GM18508 (cell line): Measurements from ENCODE around the gene RFC4.
"Not testable (repeated sequence)": the region's sequence is repeated elsewhere in the genome, so short reads cannot be mapped to it uniquely, and the experiment has no call there.

Experiments used
- ATAC-seq: cut with Tn5 transposase; IDR thresholded peaks from one replicate; pipeline ENCODE4 v1.9.1; 2021; ENCODE audit warnings: moderate number of reproducible peaks; ENCODE audit not compliant: insufficient read depth, unreplicated experiment

RFC4 gene

DNA sequence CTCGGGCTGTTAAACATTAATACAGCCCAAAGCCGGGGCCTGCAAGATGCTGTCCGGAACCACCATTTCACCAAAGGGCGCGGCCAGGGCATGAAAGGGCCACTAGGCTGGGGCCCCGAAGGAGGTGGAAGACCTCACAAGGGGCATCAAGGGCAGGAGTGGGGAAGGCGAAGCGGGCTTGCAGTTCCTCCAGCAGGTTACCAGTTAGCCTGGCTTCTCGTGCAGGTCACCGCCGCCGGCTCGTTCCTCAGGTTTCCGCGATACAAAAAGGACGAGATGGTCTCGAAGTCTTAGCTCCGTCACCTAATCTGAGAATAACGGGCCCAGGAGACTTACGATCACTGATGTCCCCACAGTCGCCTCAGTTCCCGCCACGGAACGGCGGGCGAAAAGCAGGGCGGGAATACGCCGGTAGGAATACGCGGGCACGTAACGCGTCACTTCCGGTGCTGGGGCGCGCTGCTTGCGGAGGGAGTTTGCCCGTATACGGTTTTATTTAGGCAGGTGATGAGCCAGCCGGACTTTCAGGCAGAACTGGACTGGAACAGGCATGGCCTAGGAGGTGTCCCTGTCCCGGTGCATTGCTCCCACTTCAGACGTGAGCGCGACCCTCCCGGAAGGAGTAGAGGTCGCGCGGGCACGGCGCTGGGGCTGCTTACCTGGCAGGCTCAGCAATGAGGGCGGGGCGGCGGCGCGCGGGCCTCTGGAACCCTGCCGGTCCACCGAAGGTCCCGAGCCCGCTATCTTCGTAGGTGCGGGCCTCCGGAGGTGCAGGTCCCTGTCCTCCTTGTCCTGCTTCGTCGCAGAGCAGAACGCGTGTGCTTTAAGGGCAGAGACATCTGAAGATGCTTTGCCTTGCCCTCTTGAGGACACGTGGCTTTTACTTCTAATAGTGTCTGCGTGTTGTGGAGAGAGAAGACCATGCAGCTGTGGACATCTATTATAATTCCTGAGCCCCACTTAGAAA lies at the start of gene RFC4:
TSS of gene RFC4 (minus strand) at position 394 of the 967 bp plus-strand sequence. CDS start 1,769 bp downstream, outside the sequence.
- ATAC-seq, result no peak

DNA sequence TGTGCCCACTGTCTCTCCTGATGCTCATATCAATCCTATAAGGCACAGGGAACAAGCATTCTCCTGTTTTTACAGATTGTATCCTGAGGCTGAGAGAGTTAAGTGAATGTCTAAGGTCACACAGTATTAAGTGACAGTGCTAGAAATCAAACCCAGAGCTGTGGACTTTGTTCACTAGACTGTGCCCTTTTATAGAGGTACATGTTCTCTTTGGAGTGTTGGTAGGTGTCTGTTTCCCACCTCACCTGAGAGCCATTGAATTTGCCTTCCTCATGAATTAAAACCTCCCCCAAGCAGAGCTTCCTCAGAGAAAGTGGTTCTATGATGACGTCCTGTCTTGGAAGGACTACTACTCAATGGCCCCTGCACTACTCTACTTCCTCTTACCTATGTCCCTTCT lies 48.7 kb upstream of the RFC4 start:
- no peak for ATAC-seq

DNA sequence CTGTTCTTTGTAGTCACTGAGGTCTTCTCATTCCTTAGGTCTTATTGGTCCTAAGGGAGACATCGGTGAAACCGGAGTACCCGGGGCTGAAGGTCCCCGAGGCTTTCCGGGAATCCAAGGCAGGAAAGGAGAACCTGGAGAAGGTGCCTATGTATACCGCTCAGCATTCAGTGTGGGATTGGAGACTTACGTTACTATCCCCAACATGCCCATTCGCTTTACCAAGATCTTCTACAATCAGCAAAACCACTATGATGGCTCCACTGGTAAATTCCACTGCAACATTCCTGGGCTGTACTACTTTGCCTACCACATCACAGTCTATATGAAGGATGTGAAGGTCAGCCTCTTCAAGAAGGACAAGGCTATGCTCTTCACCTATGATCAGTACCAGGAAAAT lies 47.9 kb upstream of the RFC4 start:
- no peak for ATAC-seq

GRCh38 chr3:186852994-186853393 lies 46.7 kb upstream of the RFC4 start:
- no peak for ATAC-seq

DNA sequence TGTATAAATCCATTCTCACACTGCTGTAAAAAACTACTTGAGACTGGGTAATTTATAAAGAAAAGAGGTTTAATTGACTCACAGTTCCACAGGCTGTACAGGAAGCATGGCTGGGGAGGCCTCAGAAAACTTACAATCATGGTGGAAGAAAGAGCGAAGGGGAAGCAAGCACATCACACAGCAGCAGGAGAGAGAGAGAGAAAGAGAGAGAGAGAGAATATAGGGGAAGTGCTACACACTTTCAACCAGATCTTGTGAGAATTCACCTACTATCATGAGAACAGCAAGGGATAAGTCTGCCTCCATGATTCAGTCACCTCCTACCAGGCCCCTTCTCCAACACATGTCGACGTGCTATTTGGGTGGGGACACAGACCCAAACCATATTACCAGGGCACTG lies 45.6 kb upstream of the RFC4 start:
- not testable (repeated sequence) for ATAC-seq

DNA sequence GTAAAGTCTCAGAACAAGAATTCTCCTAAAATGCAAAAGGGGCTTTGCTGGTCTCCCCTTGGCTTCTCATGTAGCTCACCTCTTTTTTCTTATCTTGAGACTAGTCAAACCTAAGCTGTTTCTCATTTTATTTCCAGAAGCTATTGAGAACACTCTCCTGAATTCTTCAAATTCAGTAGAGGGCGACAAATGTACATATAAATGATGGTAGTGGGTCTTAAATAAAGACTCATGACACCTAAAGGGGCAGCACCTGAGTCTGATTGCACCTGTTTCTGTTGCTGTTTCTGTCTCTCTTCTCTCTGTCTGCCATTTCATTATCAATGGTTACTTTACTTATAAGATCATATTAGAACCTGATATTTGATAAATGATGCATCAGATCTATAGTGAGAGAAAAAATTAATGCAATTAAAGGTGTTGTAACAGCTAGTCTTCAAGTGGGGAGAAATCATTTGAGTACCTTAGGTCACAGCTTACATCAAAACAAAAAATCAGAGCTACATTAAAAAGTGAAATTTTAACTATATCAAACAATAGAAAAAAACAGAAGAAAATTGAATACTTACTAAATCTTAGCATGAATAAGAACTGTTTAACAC lies 43.2 kb upstream of the RFC4 start:
- no peak for ATAC-seq

- ATAC-seq, result no peak
Measured at GRCh38 chr3:186847437-186847836, 41.2 kb upstream of the RFC4 start.

DNA sequence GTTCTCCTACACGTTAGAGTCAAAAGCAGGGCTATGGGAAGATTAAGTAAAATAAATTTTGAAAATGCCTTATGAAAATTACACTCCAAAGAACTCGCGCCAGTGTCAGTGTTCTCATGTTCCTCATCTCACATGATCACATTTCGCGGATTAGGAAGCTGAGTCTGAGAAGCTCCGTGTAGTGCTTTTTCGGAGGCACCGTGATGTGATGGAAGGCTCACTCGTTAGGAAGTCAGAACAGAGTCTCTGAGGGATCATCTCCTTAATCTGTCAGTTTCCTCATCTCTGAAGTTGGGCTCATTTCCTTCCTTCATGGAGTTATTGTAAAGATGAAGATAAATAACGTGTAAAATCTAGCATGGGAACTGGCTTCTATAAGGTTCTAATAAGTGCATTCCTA lies 39.5 kb upstream of the RFC4 start:
- ATAC-seq, result no peak

DNA sequence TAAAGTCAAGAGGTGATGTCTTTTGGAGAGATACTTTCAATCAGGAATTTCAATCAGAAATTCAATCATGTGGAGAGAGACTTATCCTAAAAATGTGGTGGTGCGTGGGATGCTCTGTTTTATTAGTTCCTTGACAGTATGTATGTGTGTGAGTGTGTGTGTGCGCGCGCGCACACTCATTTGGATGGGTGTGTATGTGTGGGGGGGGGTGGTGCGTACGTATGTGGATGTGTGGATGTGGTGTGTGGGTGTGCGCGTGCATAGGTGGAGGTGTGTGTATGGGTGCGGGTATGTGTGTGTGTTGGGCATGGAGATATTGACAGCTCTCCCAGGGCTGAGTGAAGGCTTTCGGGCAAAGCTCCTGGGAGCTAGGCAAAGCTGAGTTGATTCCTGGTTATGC lies 38.6 kb upstream of the RFC4 start:
- no peak for ATAC-seq

DNA sequence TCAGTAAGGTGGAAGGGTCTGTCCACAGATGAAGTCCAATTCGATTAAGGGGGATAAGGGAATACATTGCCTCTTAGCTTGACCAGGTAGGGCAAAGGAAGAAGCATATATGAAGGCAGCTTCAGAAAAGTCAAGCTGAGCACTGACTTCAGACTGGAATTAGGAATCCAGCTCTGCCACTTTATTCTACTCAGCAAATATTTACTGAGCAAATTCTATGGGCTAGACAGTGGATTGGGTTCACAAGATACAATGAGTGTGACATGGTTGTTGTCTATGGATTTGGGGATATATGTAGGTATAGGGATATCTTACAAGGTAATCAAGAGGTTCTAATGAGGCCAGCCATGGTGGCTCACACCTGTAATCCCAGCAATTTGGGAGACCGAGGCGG lies 36.8 kb upstream of the RFC4 start:
- ATAC-seq, result no peak

DNA sequence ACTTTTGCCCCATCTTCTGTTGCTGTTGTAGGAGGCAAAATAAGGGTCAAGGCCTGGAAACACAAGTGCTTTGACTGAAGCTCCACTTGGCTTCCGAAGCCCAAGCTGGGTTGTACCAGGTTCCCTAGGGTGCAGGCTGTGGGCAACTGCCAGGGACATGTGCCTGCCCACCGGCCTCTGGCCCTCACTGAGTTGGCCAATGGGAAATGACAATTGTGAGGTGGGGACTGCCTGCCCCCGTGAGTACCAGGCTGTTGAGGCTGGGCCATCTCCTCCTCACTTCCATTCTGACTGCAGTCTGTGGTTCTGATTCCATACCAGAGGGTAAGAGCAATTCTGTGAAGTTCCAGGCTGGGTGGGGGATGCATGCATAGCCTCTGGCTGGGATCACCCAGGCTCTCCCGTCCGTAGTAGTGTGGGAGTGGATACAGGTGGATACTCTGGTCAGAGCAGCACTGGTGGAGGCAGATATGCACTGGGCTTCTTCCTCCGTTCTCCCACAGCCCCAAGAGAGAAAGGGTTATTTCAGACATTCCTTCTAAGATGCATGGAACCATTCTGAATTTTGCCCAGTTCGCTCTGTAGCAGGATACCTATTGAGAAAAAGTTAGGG lies 36.2 kb upstream of the RFC4 start, which contains the start of gene ADIPOQ:
TSS of gene ADIPOQ (plus strand) at position 285 of the 613 bp plus-strand sequence. CDS start 10,349 bp downstream, outside the sequence.
- no peak for ATAC-seq

DNA sequence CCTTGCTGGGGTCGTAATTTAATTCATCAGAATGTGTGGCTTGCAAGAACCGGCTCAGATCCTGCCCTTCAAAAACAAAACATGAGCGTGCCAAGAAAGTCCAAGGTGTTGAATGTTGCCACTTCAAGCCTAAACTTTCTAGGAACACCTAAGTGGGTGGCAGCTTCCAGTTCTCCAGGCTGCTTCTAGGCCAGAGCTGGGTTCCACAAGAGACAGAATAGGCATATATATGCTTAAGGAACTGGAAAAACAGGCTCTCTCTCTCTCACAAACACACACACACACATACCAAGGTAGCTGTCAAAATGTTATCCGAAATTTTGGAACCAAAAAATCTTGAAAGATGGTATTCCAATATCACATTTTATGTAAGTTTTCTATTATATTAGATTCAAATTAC lies 35.3 kb upstream of the RFC4 start:
- ATAC-seq, result no peak

DNA sequence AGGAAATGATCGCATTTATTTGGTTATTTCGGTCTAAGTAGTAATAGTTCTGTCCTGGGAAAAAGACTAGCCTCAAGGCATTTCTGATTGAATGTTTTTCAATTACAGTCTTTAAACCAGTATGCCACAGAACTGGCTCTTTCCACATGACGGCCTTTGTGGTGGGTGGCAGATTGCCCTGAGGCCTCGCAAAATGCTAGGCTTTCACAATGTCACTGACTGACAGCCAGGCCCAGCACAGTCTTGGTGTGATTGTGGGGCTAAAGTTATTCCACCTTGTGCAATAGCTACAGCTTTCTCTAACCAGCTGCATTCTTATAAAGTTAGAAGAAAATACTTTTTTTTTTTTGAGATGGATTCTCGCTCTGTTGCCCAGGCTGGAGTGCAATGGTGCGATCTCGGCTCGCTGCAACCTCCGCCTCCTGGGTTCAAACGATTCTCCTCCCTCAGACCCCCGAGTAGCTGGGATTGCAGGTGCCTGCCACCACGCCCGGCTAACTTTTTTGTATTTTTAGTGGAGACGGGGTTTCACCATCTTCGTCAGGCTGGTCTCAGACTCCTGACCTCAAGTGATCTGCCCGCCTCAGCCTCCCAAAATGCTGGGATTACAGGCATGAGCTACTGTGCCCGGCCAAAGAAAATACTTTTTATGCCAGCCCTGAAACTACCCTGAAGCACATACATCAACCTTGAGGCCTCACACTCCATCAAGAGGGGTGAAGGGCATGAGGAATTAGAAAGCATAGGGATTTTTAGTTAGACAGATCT lies 33.8 kb upstream of the RFC4 start:
- no peak for ATAC-seq

- no peak for ATAC-seq
Measured at GRCh38 chr3:186832276-186832675, 26.0 kb upstream of the RFC4 start.

DNA sequence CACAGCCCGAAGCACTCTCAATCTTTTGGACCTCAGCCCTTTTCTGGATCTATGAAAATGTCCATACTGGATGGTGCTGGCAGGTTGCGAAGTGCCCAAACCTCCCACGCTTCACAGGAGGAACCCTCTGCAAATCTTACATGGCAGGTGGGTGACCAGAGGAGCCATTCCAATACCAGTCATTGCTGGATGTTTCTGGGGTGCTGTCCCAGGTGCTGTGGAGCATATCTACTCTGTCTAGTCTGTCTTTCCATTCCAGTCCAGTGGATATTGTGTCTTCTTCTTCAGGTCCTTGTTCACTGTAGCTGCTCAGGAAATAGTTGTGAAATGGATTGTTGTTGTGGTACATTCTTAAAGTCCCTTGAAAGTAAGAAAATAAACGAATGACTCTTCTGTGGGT lies 25.5 kb upstream of the RFC4 start:
- ATAC-seq, result no peak

- no peak for ATAC-seq
Measured at GRCh38 chr3:186828340-186828739, 22.1 kb upstream of the RFC4 start.

- no peak for ATAC-seq
Measured at GRCh38 chr3:186826976-186827857, 20.9 kb upstream of the RFC4 start.

DNA sequence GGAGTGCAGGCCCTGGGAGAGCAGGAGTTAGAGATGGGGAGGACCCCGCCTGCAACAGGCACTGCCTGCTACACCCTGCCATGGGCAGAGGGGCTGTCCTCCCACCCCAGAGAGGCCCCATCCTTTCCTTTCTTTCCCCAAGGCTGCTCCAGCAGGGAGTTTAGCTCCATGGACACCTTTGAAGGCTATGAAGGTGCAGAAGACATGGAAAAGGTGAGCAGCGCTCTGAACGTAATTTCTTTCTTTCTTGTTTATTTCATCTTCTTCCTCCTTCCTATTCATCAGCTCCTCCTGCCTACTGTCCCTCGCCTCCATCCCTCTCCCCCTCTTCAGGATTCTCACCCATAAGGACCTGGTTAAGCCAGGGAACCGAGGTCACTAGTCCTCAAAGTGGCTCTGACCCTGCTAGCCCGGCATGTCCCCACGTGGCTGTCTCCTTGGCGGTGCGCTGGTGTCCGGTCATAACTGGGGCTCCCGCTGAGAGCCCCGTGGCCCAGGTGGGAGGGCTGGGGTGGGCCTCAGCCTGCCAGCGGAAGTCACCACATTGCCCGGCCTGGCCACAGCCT lies 20.2 kb upstream of the RFC4 start:
- no peak for ATAC-seq

DNA sequence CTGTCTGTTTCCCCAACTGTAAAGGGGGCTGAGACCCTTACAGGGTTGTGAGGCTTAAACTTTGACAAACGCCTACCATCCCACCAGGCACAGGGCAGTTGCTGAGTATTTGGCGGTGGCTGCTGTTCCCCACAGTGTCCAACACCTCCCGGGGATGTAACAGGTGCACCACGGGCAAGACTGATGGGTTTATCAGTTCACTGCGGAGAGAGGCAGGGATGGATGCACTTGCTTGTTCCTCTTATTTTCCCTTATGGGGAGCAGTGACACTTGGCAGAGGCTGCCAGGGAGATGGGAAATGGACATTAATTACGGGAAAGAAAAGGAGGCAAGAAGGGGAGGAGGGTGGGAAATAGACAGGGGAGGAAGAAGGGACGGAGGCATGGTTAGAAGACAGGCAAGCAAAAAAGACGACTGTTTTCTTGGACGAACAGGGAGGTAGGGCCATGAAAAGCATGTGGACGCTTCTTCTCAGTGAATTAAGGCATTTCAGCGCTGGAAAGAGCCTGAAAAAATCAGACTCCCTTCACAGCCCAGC lies 19.7 kb upstream of the RFC4 start:
- ATAC-seq, result no peak
